Neural cell (in vitro differentiated cells): ENCODE measurements around the gene AXIN1.
A peak's percentile ranks its signal among the peaks of the same experiment; 100 is the strongest.

Experiments
- EZH2 ChIP-seq: fragments of 200-600, 300-800 bp; shearing (Covaris generic), sonication (generic); IDR thresholded peaks from 2 replicates; pipeline ENCODE4 v1.6.1; 2014; ENCODE audit warnings: antibody characterized with exemption, low read length, borderline replicate concordance, mild to moderate bottlenecking; ENCODE audit not compliant: insufficient read depth, poor library complexity, severe bottlenecking
- MXI1 ChIP-seq: fragments of 450-650 bp; conservative IDR thresholded peaks from 2 replicates; pipeline ENCODE4 v1.6.1; 2014; ENCODE audit warnings: antibody characterized with exemption, mild to moderate bottlenecking; ENCODE audit not compliant: poor library complexity, severe bottlenecking
- TAF1 ChIP-seq: IDR thresholded peaks from 2 replicates; pipeline ENCODE4 v1.6.1; 2012; ENCODE audit warnings: low read depth
- TF ChIP-seq, protein P1 (sequence below): fragments of 450-650 bp; IDR thresholded peaks from 2 replicates; pipeline ENCODE4 v1.5.1; 2014; ENCODE audit warnings: antibody characterized with exemption, mild to moderate bottlenecking, moderate library complexity; ENCODE audit not compliant: poor library complexity, severe bottlenecking

DNA sequence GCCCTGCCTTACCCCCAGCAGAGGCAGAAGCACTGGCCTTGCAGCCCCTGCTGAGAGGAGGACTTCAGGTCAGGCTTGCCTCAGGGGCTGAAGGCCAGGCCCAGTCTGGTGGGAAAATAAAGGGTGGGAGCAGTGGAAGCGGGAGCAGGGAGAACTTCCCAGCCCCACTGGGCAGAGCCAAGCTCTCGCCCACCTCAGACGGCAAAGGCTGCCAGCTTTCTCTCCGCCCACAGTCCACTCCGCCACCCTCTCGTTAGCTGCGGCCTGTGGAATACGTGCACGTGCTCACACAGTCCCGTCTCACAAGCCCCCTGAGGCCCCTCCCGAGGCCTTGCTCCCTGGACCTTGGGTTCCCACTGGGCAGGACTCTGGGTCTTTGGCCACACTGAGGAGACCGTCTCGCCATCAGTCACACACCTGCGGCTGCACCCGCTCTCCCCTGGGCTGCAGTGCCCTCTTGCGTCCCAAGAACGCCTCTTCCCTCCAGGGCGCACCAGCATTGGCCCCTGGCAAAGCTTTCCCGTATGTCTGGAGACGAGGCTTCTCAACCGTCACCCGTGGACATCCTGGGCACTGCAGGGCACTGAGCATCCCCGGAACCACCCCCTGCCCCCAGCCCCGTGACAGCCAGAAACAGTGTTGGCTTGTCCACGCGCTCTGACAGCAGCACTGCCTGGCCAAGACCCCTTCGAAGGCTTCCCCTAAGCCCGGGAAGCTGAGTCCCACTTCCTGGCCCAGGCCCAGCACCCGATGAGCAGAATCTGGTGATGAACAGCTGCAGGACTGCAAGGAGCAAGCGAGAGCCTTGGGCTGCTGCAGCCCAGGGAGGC, 9.6 kb upstream of the AXIN1 start:
- TF ChIP-seq, protein P1, sequence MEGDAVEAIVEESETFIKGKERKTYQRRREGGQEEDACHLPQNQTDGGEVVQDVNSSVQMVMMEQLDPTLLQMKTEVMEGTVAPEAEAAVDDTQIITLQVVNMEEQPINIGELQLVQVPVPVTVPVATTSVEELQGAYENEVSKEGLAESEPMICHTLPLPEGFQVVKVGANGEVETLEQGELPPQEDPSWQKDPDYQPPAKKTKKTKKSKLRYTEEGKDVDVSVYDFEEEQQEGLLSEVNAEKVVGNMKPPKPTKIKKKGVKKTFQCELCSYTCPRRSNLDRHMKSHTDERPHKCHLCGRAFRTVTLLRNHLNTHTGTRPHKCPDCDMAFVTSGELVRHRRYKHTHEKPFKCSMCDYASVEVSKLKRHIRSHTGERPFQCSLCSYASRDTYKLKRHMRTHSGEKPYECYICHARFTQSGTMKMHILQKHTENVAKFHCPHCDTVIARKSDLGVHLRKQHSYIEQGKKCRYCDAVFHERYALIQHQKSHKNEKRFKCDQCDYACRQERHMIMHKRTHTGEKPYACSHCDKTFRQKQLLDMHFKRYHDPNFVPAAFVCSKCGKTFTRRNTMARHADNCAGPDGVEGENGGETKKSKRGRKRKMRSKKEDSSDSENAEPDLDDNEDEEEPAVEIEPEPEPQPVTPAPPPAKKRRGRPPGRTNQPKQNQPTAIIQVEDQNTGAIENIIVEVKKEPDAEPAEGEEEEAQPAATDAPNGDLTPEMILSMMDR, result peak; percentile 77
- TF ChIP-seq TAF1 (no peak), MXI1 (no peak), EZH2 (no peak)
